ENCODE results near the gene PCAT7.
"Not testable (repeated sequence)": the region's sequence is repeated elsewhere in the genome, so short reads cannot be mapped to it uniquely, and the experiment has no call there.

PCAT7 gene

DNA sequence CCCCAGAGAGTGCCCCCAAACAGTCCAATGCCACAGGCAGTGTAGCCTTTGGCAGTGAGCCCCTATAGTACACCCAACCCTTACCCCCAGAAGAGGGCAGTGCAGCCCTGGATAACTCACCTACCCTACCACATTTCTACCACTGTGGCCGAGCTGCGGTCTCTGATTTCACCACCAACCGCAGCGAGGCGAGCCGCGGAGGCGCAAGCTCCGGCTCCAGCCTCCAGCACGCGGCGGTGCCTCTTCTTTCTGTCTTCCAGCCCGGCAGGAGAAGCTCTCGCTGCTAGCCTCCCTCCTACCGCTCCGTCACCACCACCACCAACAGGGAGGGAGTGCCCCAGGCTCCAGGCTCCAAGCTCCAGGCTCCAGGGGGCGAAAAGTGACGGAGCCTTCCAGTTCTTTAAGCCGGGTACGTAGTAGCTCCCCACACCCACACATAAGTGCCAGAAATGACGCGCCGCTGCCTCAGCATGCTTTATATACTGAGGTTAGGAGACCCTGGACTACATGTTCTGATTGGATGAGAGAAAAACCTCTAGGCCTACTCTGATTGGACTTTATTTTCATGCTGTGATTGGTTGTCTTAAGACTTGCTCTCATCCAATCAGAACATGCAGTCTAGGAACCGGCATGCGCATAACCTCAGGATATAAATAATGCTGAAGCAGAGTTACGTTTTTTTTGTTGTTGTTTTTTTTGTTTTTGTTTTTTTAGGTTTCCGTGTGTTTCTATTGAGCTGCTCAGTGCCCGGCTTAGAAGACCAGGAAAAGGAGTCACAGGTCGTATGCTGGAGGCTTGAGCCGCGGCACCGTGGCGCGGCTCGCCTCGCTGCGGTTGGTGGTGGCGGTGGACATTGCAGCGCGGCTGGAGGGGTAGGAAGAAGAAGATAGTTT is at the start of gene PCAT7:
PCAT7 (plus strand) TSS at position 645 of the 893 bp plus-strand sequence.
- peak; percentile 30 to 43 for DNase-seq

DNA sequence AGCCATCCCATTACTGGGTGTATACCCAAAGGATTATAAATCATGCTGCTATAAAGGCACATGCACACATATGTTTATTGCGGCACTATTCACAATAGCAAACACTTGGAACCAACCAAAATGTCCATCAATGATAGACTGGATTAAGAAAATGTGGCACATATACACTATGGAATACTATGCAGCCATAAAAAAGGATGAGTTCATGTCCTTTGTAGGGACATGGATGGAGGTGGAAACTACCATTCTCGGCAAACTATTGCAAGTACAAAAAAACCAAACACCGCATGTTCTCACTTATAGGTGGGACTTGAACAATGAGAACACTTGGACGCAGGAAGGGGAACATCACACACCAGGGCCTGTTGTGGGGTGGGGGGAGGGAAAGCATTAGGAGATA is 48.5 kb upstream of the PCAT7 start:
- not testable (repeated sequence) for DNase-seq

DNA sequence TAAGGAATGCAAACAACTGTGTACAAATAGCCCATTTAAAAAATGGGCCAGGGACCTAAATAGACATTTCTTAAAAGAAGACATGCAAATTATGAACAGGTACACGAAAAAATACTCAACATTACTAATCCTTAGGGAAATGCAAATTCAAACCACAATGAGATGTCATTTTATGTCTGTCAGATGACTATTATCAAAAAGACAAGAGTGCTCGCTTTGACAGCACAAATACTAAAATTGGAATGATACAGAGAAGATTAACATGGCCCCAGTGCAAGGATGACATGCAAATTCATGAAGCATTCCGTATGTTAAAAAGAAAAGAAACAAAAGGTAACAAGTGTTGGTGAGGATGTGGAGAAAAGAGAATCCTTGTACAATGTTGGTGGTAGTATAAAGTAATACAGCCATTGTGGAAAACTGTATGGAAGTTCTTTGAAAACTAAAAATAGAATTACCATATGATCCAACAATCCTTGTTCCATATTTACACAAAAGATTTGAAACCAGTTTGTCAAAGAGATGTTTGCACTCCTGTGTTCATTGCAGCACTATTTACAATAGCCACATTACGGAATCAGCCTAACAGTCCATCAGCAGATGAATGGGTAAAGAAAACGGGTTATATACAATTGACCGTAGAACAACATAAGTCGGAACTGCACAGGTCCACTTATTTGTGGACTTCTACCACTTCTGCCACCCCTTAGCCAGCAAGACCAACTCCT is 47.2 kb upstream of the PCAT7 start:
- DNase-seq = no peak

DNA sequence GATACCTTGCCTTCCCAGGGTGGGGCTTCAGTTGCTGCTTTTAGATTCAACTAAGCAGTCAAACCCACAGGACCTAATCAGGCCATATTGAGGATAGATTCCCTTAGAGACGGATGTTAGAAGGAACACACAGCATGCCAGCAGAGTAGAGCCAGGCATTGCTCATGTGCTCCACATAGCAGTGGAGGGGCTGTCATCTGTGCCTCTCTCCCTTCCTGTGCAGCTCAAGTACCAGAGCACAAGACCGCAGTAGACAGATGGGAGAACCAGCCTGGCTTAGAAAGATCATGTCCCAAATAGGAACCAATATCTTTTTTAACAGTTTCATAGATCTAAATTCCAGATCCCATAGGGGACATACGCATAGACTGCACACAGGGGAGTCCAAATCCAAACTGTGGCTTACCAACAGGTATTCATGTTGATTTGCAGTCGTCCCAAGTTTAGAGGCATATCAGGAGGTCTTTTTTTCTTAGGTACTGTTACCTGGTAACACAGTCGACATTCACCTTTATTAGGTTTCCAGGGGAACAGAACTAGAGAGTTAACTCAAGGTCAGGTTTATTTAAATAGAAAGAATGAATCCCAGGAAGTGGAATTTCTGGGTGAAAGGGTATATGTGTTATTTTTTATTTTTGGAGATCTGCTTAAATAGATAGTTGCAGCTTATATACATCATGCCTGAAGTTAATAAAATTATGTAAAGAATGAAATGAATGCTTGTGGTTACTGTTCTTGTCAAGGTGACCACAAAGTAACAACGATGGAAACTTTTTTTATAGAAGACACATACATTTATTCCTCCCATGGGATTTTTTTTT is 43.5 kb upstream of the PCAT7 start:
- no peak for DNase-seq

DNA sequence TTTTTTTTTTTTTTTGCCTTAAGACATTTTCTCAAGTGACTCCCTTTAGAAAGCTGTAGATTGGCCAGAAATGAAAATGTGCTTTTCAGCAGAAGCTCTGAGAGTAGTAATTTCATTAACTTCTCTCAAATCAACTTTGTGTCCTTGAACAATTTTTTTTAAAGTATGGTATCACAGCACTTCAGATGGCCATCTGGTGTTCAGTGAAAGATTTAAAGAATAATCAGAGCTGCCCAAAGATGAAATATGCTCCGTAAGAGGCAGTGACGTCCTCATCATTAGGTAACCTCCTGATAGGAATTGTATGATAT is 43.0 kb upstream of the PCAT7 start:
- DNase-seq = no peak

DNA sequence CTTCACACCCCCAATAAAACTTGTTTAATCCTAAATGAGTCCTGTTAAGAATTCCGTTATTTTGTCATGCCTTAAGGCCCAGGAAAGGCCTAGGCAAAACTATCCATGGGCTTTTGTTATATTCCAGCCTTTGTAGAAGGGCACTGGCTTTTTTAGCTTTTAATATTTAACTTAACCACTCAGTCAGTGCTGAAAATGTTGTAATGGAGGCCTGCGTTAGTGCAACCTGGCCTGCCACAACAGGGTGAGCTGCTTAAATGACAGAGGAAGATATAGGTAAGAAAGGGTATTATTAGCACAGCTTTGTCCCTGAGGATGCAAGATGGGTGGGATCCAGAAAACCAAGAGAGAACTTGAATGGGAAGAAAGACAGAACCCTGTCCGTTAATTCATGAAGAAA is 40.2 kb upstream of the PCAT7 start:
- DNase-seq = no peak

DNA sequence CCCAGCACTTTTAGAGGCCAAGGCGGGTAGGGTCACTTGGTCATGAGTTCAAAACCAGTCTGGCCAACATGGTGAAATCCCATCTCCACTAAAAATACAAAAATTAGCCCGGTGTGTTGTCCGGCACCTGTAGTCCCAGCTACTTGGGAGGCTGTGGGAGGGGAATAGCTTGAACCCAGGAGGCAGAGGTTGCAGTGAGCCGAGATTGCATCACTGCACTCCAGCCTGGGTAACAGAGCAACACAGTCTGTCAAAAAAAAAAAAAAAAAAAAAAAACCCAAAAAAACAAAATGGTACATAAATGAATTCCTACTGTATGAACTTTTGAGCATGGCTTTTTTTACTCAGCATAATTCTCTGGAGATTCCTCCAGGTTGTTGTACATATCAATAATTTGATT is 37.6 kb upstream of the PCAT7 start:
- no peak for DNase-seq

DNA sequence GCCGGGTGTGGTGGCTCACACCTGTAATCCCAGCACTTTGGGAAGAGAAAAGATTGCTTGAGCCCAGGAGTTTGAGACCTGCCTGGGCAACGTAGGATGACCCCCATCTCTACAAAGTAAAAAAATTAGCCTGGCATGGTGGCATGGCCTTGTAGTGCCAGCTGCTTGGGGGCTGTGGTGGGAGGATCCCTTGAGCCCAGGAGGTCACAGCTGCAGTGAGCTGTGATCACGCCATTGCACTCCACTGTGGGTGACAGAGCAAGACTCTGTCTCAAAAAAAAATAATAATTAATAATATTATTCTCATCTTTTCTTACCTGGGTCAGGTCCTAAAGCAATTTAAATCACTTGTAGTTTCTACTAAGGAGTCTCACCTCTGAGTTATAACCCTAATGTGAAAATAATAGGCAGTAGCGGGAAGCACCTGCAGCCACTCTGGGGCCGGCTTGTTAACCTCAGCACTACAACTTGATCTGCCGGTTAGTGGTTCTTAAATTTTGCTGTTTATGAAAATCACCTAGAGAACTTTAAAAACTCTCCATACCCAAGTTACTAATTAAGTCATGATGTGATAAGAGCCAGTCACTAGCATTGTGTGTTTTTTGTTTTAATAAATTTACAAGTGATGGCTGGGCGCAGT is 29.4 kb upstream of the PCAT7 start:
- no peak for DNase-seq

DNA sequence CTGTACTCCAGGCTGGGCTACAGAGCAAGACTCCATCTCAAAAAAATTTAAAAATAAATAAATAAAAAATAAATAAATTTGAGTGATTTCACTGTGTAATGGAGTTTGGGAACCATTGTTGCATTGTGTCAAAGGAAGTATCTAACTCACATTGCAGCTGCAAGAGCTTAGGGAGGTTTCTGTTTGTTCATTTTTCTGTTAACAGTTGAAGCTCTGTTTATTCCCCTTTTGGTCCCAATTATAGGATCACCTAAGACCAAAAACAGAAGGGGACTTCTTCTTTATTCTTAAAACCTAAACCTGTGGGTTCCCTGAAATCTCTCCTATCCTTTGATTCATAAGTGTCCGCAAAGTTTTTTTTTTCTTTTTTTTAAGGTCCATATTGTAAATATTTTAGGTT is 28.6 kb upstream of the PCAT7 start:
- DNase-seq = no peak

DNA sequence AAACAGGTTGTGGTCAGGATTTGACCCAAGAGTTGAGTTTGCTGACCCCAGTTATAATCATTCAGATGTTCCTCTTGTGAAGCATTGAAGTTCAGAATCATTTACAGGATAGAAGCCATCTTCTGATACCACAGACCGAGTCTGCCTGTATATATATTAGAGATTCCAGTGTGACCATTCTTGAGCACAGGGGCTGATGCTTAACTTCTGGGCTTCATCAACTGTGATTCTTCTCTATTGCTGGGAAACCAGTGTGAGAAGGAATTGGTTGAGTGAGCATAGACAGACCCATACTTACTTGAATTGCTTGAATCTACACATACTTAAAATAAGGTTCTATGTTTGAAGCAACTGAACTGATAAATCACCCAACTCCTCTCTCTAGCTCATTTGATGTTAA is 27.9 kb upstream of the PCAT7 start:
- no peak for DNase-seq

DNA sequence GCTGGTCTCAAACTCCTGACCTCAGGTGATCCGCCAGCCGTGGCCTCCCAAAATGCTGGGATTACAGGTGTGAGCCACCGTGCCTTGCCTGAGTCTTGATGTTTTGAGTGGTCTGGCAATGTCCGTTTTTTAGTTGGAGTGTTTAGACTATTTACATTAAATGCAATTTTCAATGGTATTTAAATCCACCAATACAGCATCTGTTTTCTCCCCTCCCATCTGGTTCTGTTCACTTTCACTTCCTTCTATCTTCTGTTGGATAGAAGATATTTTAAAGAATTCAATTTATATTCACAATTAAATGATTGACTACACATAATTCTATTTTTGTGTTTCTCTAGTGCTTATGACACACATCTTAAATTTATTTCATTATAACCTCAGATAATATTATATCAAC is 26.0 kb upstream of the PCAT7 start:
- no peak for DNase-seq

DNA sequence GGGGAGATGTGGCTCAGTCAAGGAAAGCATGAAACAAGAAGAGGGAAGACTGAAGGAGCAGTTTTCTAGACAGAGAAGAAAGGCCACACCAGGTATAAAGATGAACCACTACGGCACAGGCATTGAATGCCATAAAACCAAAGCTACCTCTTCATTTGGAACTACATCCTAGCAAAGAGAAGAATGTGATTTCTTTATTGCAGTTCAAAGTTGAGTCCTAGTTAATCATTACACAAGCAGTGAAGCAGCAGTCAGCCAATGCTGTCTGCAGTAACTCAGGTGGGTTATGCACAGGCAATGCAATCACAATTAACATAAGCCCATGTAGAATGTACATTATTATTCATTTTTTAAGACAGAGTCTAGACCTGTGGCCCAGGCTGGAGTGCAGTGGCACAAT is 21.7 kb upstream of the PCAT7 start:
- DNase-seq = no peak

DNA sequence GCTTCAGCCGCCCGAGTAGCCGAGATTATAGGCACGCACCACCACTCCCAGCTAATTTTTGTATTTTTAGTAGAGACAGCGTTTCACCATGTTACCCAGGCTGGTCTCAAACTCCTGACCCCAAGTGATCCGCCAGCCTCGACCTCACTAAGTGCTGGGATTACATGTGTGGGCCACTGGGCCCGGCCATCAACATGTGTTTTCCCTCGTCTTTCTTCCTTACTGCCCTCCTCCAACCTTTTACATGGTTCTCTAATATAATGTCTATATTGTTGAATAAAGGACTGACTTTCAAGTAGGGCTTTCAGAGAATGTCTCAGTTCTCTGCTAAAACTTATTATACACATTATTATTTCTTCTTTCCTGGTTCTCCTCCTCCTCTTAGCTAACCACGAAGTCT is 21.3 kb upstream of the PCAT7 start:
- DNase-seq = no peak

DNA sequence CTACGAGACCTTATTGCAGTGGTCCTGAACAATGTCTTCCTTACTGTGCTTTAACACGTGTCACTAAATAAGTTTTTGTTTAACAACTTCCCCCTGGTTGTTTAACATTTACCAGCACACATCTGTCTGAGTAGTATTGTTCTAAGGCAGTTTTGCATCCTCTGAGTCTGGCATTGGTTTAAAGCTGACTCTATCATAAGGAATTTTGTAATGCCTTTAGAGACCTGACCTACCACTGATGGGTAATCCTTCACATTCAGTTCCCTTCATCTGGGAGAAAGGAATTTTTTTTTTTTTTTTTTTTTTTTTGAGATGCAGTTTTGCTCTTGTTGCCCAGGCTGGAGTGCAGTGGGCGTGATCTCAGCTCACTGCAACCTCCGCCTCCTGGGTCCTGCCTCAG is 20.0 kb upstream of the PCAT7 start:
- DNase-seq = no peak

DNA sequence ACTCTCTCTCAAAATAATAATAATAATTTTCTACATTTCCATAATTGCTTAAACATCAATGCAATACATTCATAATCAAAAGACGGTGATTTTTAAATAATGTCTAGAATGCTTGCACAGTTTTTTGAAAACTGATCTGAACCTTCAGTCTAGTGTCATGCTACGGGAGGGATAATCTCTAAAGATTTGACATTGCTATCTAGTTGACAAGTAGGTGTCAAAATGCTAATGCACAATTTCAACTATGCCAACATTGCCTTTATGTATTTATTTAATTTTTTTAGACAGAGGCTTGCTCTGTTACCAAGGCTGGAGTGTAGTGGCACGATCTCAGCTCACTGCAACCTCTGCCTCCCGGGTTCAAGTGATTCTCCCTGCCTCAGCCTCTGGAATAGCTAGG is 16.0 kb upstream of the PCAT7 start:
- DNase-seq = no peak

DNA sequence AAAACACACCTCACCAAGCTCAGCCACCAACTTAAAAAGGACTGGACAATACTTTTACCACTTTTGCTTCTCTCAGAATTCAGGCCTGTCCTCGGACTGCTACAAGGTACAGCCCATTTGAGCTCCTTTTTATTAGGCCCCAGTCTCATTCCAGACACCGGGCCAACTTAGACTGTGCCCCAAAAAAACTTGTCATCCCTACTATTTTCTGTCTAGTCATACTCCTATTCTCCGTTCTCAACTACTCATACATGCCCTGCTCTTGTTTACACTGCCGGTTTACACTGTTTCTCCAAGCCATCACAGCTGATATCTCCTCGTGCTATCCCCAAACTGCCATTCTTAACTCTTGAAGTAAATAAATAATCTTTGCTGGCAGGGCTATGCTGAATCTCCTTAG is 10.5 kb upstream of the PCAT7 start:
- not testable (repeated sequence) for DNase-seq

DNA sequence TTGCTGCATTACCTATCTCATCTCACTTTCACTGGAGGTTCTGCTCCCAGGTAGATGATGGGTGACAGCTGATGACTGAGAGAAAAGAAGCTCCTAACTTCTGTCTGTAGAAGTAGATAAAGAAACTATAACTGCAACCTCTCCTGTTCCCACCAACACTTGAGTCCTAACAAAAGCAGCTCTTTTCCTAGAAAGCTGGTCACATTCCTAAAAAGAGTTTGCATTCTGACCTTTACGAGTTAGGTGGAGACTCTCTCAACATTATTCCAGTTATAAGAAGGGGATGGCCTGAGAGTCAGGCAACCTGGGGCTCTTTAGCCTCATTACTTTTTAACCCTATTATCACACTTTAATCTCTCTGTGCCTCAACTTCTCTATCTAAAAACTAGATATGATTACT is 8.9 kb upstream of the PCAT7 start:
- DNase-seq = no peak

DNA sequence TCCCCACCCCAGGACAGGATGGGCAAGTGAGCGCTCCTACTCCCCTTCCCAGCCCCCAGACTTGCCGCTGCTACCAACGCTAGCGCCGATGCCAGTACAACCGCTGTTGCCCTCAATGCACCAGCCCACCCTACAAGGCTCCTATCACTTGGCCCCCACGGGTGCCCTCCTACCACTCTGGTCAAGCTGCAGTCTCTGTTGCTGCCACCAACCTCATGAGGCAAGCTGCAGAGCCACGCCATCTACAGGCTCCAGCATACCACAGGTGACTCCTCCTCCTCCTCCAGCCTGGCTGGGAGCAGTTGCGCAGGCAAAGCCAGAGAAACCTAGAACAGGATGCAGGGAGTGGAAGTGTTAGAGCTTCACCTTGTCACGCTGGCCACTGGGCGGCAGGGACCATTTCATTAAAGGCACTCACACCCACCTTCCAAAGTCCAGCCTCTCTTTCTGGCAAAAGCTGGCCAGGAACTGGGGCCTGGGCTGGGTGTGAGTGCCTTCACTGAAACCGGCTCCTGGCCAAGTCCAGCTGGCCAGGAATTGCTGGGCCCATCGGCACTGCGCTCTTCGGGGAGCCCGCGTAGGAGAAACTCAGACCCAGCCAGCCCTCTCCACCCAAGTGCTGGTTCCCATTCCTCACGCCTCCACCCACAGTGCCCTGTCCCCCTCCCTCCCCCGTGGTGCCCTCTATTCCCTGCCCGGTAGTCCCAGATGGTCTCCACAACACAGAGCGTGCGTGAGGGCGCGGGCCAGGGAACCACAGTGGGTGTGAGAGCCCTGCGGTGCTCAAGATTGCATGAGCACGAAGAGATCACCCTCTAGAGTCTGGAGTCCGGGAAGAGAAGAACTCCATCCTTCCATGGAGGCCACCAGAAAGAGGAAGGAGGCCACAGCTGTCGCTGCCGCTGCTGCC is 1.6 kb upstream of the PCAT7 start:
- DNase-seq = no peak

DNA sequence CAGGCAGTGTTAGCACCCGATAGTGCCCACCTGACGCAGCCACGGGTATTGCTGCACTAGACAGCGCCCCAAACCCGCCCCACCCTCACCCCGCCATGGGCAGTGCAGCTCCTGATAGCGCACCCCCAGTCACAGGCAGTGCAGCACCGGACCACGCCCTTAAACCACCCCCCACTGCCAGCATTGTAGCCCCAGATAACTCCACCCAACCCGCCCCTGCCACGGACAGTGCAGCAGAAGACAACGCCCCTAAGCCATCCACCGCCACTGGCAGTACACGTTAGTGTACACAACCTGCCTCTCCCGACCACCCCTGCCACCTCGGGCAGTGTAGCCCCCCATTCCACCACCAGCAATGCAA is 825 bp upstream of the PCAT7 start:
- DNase-seq = no peak

DNA sequence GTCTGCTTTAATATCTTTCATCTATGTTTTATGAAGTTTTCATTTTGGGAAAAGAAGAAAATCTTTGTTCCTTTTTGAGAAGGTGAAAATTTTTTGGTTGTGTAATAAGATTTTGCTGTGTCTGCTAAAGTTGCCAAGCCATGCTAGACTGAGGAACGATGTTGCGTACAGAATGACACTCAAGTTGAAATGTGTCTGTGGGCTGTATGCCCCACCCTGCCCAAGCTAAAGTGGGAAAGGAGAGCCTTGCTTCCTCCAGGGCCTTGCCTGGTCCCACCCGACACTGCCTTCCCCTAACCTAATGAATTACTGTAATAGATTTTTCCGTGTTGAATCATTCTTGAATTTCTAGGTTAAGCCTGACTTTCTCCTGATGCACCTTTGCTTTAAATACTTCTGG is 2.5 kb downstream of the PCAT7 start:
- peak; percentile 32 for DNase-seq

DNA sequence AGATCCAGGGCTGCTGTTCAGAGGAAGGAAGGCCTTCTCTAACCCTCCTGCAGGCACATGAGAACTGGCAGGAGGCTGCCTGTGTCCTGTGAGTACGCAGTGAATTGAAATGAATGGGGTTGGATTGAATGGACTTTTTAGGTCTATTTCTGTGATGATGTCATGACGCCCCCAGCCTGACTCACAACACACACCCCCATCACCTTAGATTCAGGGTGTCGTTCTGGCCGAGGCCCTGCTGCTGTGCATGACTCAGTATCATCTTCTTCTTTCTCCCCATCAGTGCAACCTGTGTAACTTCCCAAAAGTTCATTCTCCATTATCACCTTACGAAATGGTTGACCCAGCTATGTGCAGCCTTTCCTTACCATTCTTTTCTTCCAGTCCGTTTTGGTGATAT is 5.4 kb downstream of the PCAT7 start:
- DNase-seq = no peak

DNA sequence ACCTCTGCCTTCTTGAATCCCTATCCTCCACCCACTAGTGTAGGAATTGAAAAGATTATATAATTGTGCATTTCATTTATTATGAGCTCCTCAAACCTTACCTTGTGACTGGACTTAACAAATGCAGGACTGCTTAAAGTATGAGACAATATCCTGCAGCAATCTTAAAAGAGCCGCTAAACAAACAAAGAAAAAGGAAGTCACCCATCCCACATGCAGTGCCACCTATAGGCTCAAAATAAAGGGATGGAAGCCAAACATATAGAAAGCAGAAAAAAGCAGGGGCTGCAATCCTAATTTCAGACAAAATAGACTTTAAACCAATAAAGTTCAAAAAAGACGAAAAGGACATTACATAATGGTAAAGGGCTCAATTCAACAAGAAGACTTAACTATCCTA is 8.7 kb downstream of the PCAT7 start:
- DNase-seq = peak in 1 of 2 donors; percentile 5

Data from inflammatory macrophage treated with lipopolysaccharide for 1 hour (primary cell).